IMR-90 (cell line): ENCODE measurements around the gene SLC66A2. TPM values are rescaled to one million over a fixed set of nuclear protein-coding genes. Genes with fewer than 3 reads are reported as not detected.

Source experiments
- ATAC-seq: fragments of 200-7000 bp; cut with Tn5 transposase; 2 replicates; pipeline ENCODE4 v1.9.1; 2020; ENCODE audit warnings: low read depth, mild to moderate bottlenecking, moderate library complexity
- BruUV-seq: library from RNA; stranded (reverse); fragments of 400-500 nt; replicated peaks from 2 replicates; lab custom pipeline; 2021; lab: Mats Ljungman, UMichigan
- CTCF ChIA-PET: fragments of 300-600 bp; formaldehyde crosslinking; extraction: SDS; loops from one replicate; lab custom pipeline; 2021; ENCODE audit warnings: antibody characterized with exemption; lab: Yijun Ruan, JAX
- POLR2A ChIA-PET: fragments of 300-600 bp; sonication (Branson Sonifier 250); formaldehyde crosslinking; loops from one replicate; lab custom pipeline; 2022; ENCODE audit warnings: antibody characterized with exemption; ENCODE audit not compliant: unreplicated experiment; lab: Charles Lee
- DNase-seq: peaks from one replicate; pipeline ENCODE4 v3.0.0; 2013
- H2AFZ ChIP-seq: replicated peaks from 2 replicates; pipeline ENCODE3; 2013; ENCODE audit warnings: low read length, mild to moderate bottlenecking; ENCODE audit not compliant: poor library complexity
- H2AK5ac ChIP-seq: 2 replicates; pipeline ENCODE4 v1.6.1; 2013; ENCODE audit warnings: low read depth, low read length, inconsistent platforms
- H2AK9ac ChIP-seq: replicated peaks from 2 replicates; pipeline ENCODE3; 2013; ENCODE audit warnings: mild to moderate bottlenecking, low read depth, low read length, moderate library complexity; ENCODE audit not compliant: poor library complexity
- H2BK120ac ChIP-seq: 2 replicates; pipeline ENCODE4 v1.6.1; 2013; ENCODE audit warnings: low read depth, low read length, inconsistent platforms
- H2BK15ac ChIP-seq: 3 replicates; pipeline ENCODE4 v1.6.1; 2013; ENCODE audit warnings: low read depth, low read length, inconsistent platforms
- H2BK20ac ChIP-seq: 2 replicates; pipeline ENCODE4 v1.6.1; 2013; ENCODE audit warnings: low read depth, mild to moderate bottlenecking, inconsistent platforms, low read length, moderate library complexity
- H2BK5ac ChIP-seq: 2 replicates; pipeline ENCODE4 v1.6.1; 2013; ENCODE audit warnings: mild to moderate bottlenecking, low read depth, low read length, inconsistent platforms; ENCODE audit not compliant: poor library complexity, severe bottlenecking
- H3K14ac ChIP-seq: replicated peaks from 2 replicates; pipeline ENCODE4 v1.6.1; 2013; ENCODE audit warnings: low read depth, low read length, inconsistent platforms
- H3K18ac ChIP-seq: 2 replicates; pipeline ENCODE4 v1.6.1; 2013; ENCODE audit warnings: low read depth, low read length, control low read depth
- H3K23ac ChIP-seq: 2 replicates; pipeline ENCODE4 v1.6.1; 2013; ENCODE audit warnings: low read depth, low read length, inconsistent platforms
- H3K27ac ChIP-seq: 2 replicates; pipeline ENCODE4 v1.5.1; 2013; ENCODE audit warnings: mild to moderate bottlenecking, control low read depth, low read length; ENCODE audit not compliant: insufficient read depth
- H3K27me3 ChIP-seq: 2 replicates; pipeline ENCODE4 v1.6.1; 2013; ENCODE audit warnings: low read length; ENCODE audit not compliant: control insufficient read depth, insufficient read depth
- H3K36me3 ChIP-seq: 2 replicates; pipeline ENCODE4 v1.6.1; 2013; ENCODE audit warnings: low read length, mixed read lengths; ENCODE audit not compliant: control insufficient read depth, insufficient read depth
- H3K4ac ChIP-seq: 2 replicates; pipeline ENCODE4 v1.6.1; 2013; ENCODE audit warnings: low read depth, low read length, inconsistent platforms
- H3K4me1 ChIP-seq: 2 replicates; pipeline ENCODE4 v1.6.1; 2013; ENCODE audit warnings: low read length, mixed read lengths; ENCODE audit not compliant: control insufficient read depth, insufficient read depth
- H3K4me2 ChIP-seq: 2 replicates; pipeline ENCODE4 v1.6.1; 2013; ENCODE audit warnings: low read depth, mild to moderate bottlenecking, control low read depth, low read length, moderate library complexity
- H3K4me3 ChIP-seq: 2 replicates; pipeline ENCODE4 v1.5.1; 2013; ENCODE audit warnings: low read depth, mild to moderate bottlenecking, control low read depth, low read length, moderate library complexity; ENCODE audit not compliant: insufficient read depth
- H3K56ac ChIP-seq: 2 replicates; pipeline ENCODE4 v1.6.1; 2013; ENCODE audit warnings: low read length, inconsistent platforms; ENCODE audit not compliant: insufficient read depth; ENCODE audit errors: extremely low read depth
- H3K79me1 ChIP-seq, 2 experiments: 2 replicates each; pipeline ENCODE4 v1.6.1; 2013; ENCODE audit warnings: low read length in 2 of 2, inconsistent platforms in 1 of 2, low read depth in 1 of 2
- H3K9ac ChIP-seq: 2 replicates; pipeline ENCODE4 v1.6.1; 2013; ENCODE audit warnings: low read depth, low read length, control low read depth
- H3K9me1 ChIP-seq: 2 replicates; pipeline ENCODE4 v1.6.1; 2013; ENCODE audit warnings: low read length, inconsistent platforms; ENCODE audit not compliant: insufficient read depth
- H3K9me3 ChIP-seq: 2 replicates; pipeline ENCODE4 v1.6.1; 2013; ENCODE audit warnings: low read length; ENCODE audit not compliant: control insufficient read depth, insufficient read depth
- H4K20me1 ChIP-seq: 2 replicates; pipeline ENCODE4 v1.6.1; 2013; ENCODE audit warnings: low read length, inconsistent platforms; ENCODE audit not compliant: insufficient read depth
- H4K5ac ChIP-seq: 2 replicates; pipeline ENCODE4 v1.6.1; 2013; ENCODE audit warnings: mild to moderate bottlenecking, low read depth, low read length, control low read depth
- H4K8ac ChIP-seq, 2 experiments: 2 replicates each; pipeline ENCODE4 v1.6.1; 2013; ENCODE audit warnings: low read depth in 2 of 2, low read length in 2 of 2, control low read depth in 1 of 2, inconsistent platforms in 1 of 2
- H4K91ac ChIP-seq: 2 replicates; pipeline ENCODE4 v1.6.1; 2013; ENCODE audit warnings: low read depth, low read length, inconsistent platforms; ENCODE audit not compliant: insufficient read depth
- POLR2A ChIP-seq: IDR thresholded peaks from 2 replicates; pipeline ENCODE4 v1.6.1; 2012; ENCODE audit warnings: mild to moderate bottlenecking, low read depth, low read length
- WGBS, 2 experiments: methylation state at CpG; one replicate each; pipeline versions ENCODE4 v1.1.5 to v1.1.7; 2013; ENCODE audit warnings: missing lambda C conversion rate in 2 of 2; ENCODE audit not compliant: insufficient read length in 1 of 2; ENCODE audit errors: extremely low coverage in 2 of 2; 5-methylcytosine and 5-hydroxymethylcytosine counted together
- dilution Hi-C: fragments of 300-500 bp; cut with HindIII; formaldehyde crosslinking; loops from one replicate; pipeline ENCODE4 v1.14.3; 2018; ENCODE audit warnings: low sequenced_read_pairs; ENCODE audit not compliant: unreplicated experiment
- in situ Hi-C: fragments of 300-500 bp; cut with MboI; formaldehyde crosslinking; loops from 3 replicates; pipeline ENCODE4 v1.14.3; 2019; ENCODE audit warnings: low sequenced_read_pairs, inconsistent platforms, mixed read lengths
- intact Hi-C: fragments of 100-400 bp; cut with micrococcal nuclease; formaldehyde crosslinking; loops from 2 replicates; pipeline ENCODE4 v1.10.0; 2022
- polyA plus RNA-seq, 3 experiments: library from polyadenylated mRNA; depleted of rRNA; stranded (reverse); fragments of >200 nt; gene quantifications; 2 replicates each; pipeline ENCODE4 v1.2.3, GENCODE V29; 2012; ENCODE audit warnings: low replicate concordance in 1 of 3
- total RNA-seq: library from RNA; depleted of rRNA; stranded (reverse); fragments of >200 nt; gene quantifications from 2 replicates; pipeline ENCODE4 v1.2.3, GENCODE V29; 2012

SLC66A2 gene
- total and polyA plus RNA-seq, 2 of the 4 experiments (the other 2 are of a cell fraction) = 17.6 to 23.5 TPM

- Histone ChIP-seq H3K79me1 (no peaks in the 10 kb centered on the region), H3K4me1 (no peaks in the 10 kb centered on the region), H3K27ac (no peak overlapping the region), H3K23ac (no peak overlapping the region), H3K18ac (no peak overlapping the region), H2BK20ac (no peak overlapping the region), H3K56ac (no peak overlapping the region), H4K5ac (no peak overlapping the region), H2BK5ac (no peak overlapping the region), H3K9me1 (no peaks in the 10 kb centered on the region), H2BK120ac (no peak overlapping the region), H4K91ac (no peak overlapping the region), H3K4me2 (no peak overlapping the region), H4K8ac (no peak overlapping the region), H3K9ac (no peak overlapping the region), H2AK5ac (no peak overlapping the region), H3K4ac (no peak overlapping the region), H3K27me3 (no peaks in the 10 kb centered on the region), H3K9me3 (peaks cover 13% of the 10 kb centered on the region), H3K36me3 (no peaks in the 10 kb centered on the region; the same call in 1 of the 2 replicates), H2AK9ac (no peak overlapping the region), H4K20me1 (no peaks in the 10 kb centered on the region), H3K4me3 (no peak overlapping the region), H2AFZ (no peak overlapping the region), H3K14ac (no peak overlapping the region), H2BK15ac (no peak overlapping the region)
- ChIA-PET POLR2A (no interaction called here), CTCF (no interaction called here)
- TF ChIP-seq POLR2A = no peak
- ATAC-seq (no peak), DNase-seq (no peak)
- dilution Hi-C loops = no loop called here
- 60% methylated on average over 3 of the region's 11 CpGs; no CpG with 5 or more reads in 1 of the 2 experiments for WGBS, 2 experiments
- in situ Hi-C loops = no loop called here
- intact Hi-C loops = no loop called here
- no TSS peak for BruUV-seq
Observed at GRCh38 chr18:79881695-79882094, 69.8 kb downstream of the SLC66A2 start.
